Spleen (tissue), 11 donors: Measurements from ENCODE around the gene NR2F1-AS1. TPM values are rescaled to one million over a fixed set of nuclear protein-coding genes. Genes with fewer than 3 reads are reported as not detected.

Experiments
- DNase-seq: peaks from one replicate; pipeline ENCODE4 v3.0.0-alpha.2; 2020
- H3K27ac ChIP-seq, 8 donors: fragments of 200-600 bp; sonication (generic) in 7 of 8; 1 replicate in 4 of 8; 2 replicates in 4 of 8; pipeline versions ENCODE4 v1.5.0 to v1.8.0; 2016 to 2021; ENCODE audit warnings: inconsistent platforms in 4 of 8, mild to moderate bottlenecking in 4 of 8, moderate library complexity in 1 of 8
- H3K27me3 ChIP-seq, 7 donors: fragments of 200-600 bp; sonication (generic) in 6 of 7; replicated peaks in 1 of 7; 1 replicate in 4 of 7; 2 replicates in 3 of 7; pipeline versions ENCODE4 v1.5.0 to v1.8.0; 2016 to 2021; ENCODE audit warnings: inconsistent platforms in 3 of 7, mild to moderate bottlenecking in 1 of 7
- H3K36me3 ChIP-seq, 6 donors: fragments of 200-600 bp; sonication (generic) in 5 of 6; 1 replicate in 4 of 6; 2 replicates in 2 of 6; pipeline versions ENCODE4 v1.5.0 to v1.8.0; 2016 to 2021; ENCODE audit warnings: inconsistent platforms in 2 of 6
- H3K4me1 ChIP-seq, 6 donors: fragments of 200-600 bp; sonication (generic) in 5 of 6; 1 replicate in 3 of 6; 2 replicates in 3 of 6; pipeline versions ENCODE4 v1.5.0 to v1.8.0; 2016 to 2021; ENCODE audit warnings: inconsistent platforms in 3 of 6
- H3K4me3 ChIP-seq, 8 donors: fragments of 200-600 bp; sonication (generic) in 7 of 8; 1 replicate in 4 of 8; 2 replicates in 4 of 8; pipeline versions ENCODE4 v1.5.0 to v1.8.0; 2016 to 2021; ENCODE audit warnings: inconsistent platforms in 4 of 8, mild to moderate bottlenecking in 4 of 8, moderate library complexity in 2 of 8
- H3K9me3 ChIP-seq, 8 donors: fragments of 200-600 bp; sonication (generic) in 7 of 8; 1 replicate in 4 of 8; 2 replicates in 4 of 8; pipeline versions ENCODE4 v1.5.0 to v1.8.0; 2016 to 2021; ENCODE audit warnings: inconsistent platforms in 4 of 8
- POLR2A ChIP-seq, 3 donors: fragments of 450-650 bp; IDR thresholded peaks; one replicate each; pipeline ENCODE4 v1.5.1; 2017; ENCODE audit warnings: antibody characterized with exemption in 3 of 3, mild to moderate bottlenecking in 1 of 3
- POLR2AphosphoS5 ChIP-seq, 3 donors: sonication (generic); formaldehyde crosslinking; IDR thresholded peaks; one replicate each; pipeline ENCODE4 v1.5.1; 2017; ENCODE audit warnings: antibody characterized with exemption in 3 of 3
- WGBS, 5 donors: extraction: QIAGEN DNeasy Blood & Tissue Kit in 3 of 5; methylation state at CpG; one replicate each; pipeline versions ENCODE4 v1.1.5 to v1.1.7; 2013 to 2018; 5-methylcytosine and 5-hydroxymethylcytosine counted together
- intact Hi-C: fragments of 100-400 bp; cut with DNase I; formaldehyde crosslinking; loops from one replicate; pipeline ENCODE4 v1.15.0; 2023; ENCODE audit warnings: low total_unique reads
- polyA plus RNA-seq, 3 donors: library from polyadenylated mRNA; stranded (reverse); fragments of 200-250 nt; gene quantifications; one replicate each; pipeline ENCODE4 v1.2.1, GENCODE V29; 2013
- total RNA-seq, 7 donors: library from RNA; depleted of rRNA in 3 of 7; stranded (reverse); fragments of >200 nt in 3 of 7; fragmentation: NEBNext Ultra II Directional in 4 of 7; extraction: Animal tissue kit (Norgen Biotek cat#: 25700) in 4 of 7; gene quantifications; one replicate each; pipeline versions ENCODE4 v1.1.0 to v1.2.1, GENCODE V29; 2016 to 2021
- TF ChIP-seq, protein P1 (sequence below), 11 experiments: fragments of 200-600 bp in 7 of 11; fragments of 450-650 bp in 4 of 11; sonication (generic) in 4 of 11; IDR thresholded peaks in 8 of 11; conservative IDR thresholded peaks in 3 of 11; 1 replicate in 7 of 11; 2 replicates in 4 of 11; pipeline versions ENCODE4 v1.4.0 to v1.8.0; 2016 to 2021; ENCODE audit warnings: antibody characterized with exemption in 11 of 11, inconsistent platforms in 4 of 11, mild to moderate bottlenecking in 1 of 11
- donor health status: healthy with polysubstance abuse.
- donor health status: DM: no; HTN: no; CAD: no; lungs with moderate emphysema.
- donor health status: DM: no; HTN: no; CAD: no.
- donor health status: Bipolar disorder and iron deficiency.
- donor health status: healthy.
- donor health status: DM: no; HTN: no; CAD: no.
- donor health status: DM: yes; HTN: yes; CAD: no.

NR2F1-AS1 gene
- total and polyA plus RNA-seq, 10 donors: 5.9 to 21.6 (median 8.5) TPM

GRCh38 chr5:93427316-93427715 lies 153.7 kb downstream of the NR2F1-AS1 start:
- Histone ChIP-seq H3K4me1 (no peaks in the 10 kb centered on the region), H3K4me3 (no peak overlapping the region), H3K27ac (no peak overlapping the region), H3K27me3 (no peaks in the 10 kb centered on the region), H3K36me3 (no peaks in the 10 kb centered on the region), H3K9me3 (no peaks in the 10 kb centered on the region)
- no peak for TF ChIP-seq POLR2A (IDR thresholded peaks at IDR 0.05)
- TF ChIP-seq, protein P1, sequence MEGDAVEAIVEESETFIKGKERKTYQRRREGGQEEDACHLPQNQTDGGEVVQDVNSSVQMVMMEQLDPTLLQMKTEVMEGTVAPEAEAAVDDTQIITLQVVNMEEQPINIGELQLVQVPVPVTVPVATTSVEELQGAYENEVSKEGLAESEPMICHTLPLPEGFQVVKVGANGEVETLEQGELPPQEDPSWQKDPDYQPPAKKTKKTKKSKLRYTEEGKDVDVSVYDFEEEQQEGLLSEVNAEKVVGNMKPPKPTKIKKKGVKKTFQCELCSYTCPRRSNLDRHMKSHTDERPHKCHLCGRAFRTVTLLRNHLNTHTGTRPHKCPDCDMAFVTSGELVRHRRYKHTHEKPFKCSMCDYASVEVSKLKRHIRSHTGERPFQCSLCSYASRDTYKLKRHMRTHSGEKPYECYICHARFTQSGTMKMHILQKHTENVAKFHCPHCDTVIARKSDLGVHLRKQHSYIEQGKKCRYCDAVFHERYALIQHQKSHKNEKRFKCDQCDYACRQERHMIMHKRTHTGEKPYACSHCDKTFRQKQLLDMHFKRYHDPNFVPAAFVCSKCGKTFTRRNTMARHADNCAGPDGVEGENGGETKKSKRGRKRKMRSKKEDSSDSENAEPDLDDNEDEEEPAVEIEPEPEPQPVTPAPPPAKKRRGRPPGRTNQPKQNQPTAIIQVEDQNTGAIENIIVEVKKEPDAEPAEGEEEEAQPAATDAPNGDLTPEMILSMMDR (IDR thresholded peaks at IDR 0.05 in 8 of 11, conservative IDR thresholded peaks at IDR 0.05 in 3 of 11): no peak
- 37 to 57% (median 41%) methylated on average over 1 of the region's 1 CpG for WGBS, 5 donors
- DNase-seq: no peak
- intact Hi-C loops: no loop called here

- Histone ChIP-seq H3K9me3 (no peaks in the 10 kb centered on the region), H3K27ac (no peak overlapping the region), H3K36me3 (no peaks in the 10 kb centered on the region), H3K4me3 (no peak overlapping the region), H3K27me3 (no peaks in the 10 kb centered on the region), H3K4me1 (no peaks in the 10 kb centered on the region)
- WGBS, 5 donors: 55 to 79% (median 73%) methylated on average over 6 of the region's 6 CpGs
- intact Hi-C loops: no loop called here
- TF ChIP-seq POLR2A (IDR thresholded peaks at IDR 0.05) (no peak), POLR2AphosphoS5 (IDR thresholded peaks at IDR 0.05) (no peak)
- TF ChIP-seq, protein P1 (IDR thresholded peaks at IDR 0.05 in 8 of 11, conservative IDR thresholded peaks at IDR 0.05 in 3 of 11): no peak
- no peak for DNase-seq
Measured at GRCh38 chr5:93425096-93425495, 155.9 kb downstream of the NR2F1-AS1 start.

- intact Hi-C loops: no loop called here
- Histone ChIP-seq H3K27ac (no peak overlapping the region), H3K27me3 (no peaks in the 10 kb centered on the region), H3K36me3 (no peaks in the 10 kb centered on the region), H3K9me3 (no peaks in the 10 kb centered on the region), H3K4me1 (no peaks in the 10 kb centered on the region), H3K4me3 (no peak overlapping the region)
- WGBS, 5 donors: 69 to 77% (median 72%) methylated on average over 3 of the region's 3 CpGs
- no peak for DNase-seq
- TF ChIP-seq POLR2AphosphoS5 (IDR thresholded peaks at IDR 0.05) (no peak), POLR2A (IDR thresholded peaks at IDR 0.05) (no peak)
- TF ChIP-seq, protein P1 (IDR thresholded peaks at IDR 0.05 in 8 of 11, conservative IDR thresholded peaks at IDR 0.05 in 3 of 11): no peak
Measured at GRCh38 chr5:93423300-93423699, 157.7 kb downstream of the NR2F1-AS1 start.

GRCh38 chr5:93422652-93423280 lies 158.3 kb downstream of the NR2F1-AS1 start:
- Histone ChIP-seq H3K27me3 (no peaks in the 10 kb centered on the region), H3K9me3 (no peaks in the 10 kb centered on the region), H3K4me1 (no peaks in the 10 kb centered on the region), H3K4me3 (no peak overlapping the region), H3K36me3 (no peaks in the 10 kb centered on the region), H3K27ac (no peak overlapping the region)
- no peak for DNase-seq
- TF ChIP-seq, protein P1 (IDR thresholded peaks at IDR 0.05 in 8 of 11, conservative IDR thresholded peaks at IDR 0.05 in 3 of 11): no peak
- TF ChIP-seq POLR2AphosphoS5 (IDR thresholded peaks at IDR 0.05) (no peak), POLR2A (IDR thresholded peaks at IDR 0.05) (no peak)
- WGBS, 5 donors: 39 to 62% (median 47%) methylated on average over 5 of the region's 5 CpGs
- intact Hi-C loops: no loop called here
